Measurements from ENCODE around the gene LMO1.

GRCh38 chr11:8218409-8218808 is 45.3 kb downstream of the LMO1 start:
- no peak for TF ChIP-seq ZNF384 (IDR thresholded peaks at IDR 0.05)
- no peak for TF ChIP-seq ARNT (IDR thresholded peaks at IDR 0.05)
- TF ChIP-seq TARDBP (IDR thresholded peaks at IDR 0.05): no peak
- TF ChIP-seq L3MBTL2 (conservative IDR thresholded peaks at IDR 0.05): no peak
- no peak for TF ChIP-seq SUZ12 (IDR thresholded peaks at IDR 0.05)
- no peak for TF ChIP-seq ELF4 (IDR thresholded peaks at IDR 0.05)
- TF ChIP-seq NFRKB (IDR thresholded peaks at IDR 0.05): no peak
- TF ChIP-seq FOXA1 (IDR thresholded peaks at IDR 0.05): no peak
- no peak for TF ChIP-seq FOXM1 (IDR thresholded peaks at IDR 0.05; ENCODE audit: borderline replicate concordance)
- TF ChIP-seq SP1 (IDR thresholded peaks at IDR 0.05): no peak
- TF ChIP-seq FOXK2 (IDR thresholded peaks at IDR 0.05): no peak
- no peak for TF ChIP-seq BHLHE40 (IDR thresholded peaks at IDR 0.05; ENCODE audit: borderline replicate concordance)
- TF ChIP-seq PKNOX1 (IDR thresholded peaks at IDR 0.05): no peak
- no peak for TF ChIP-seq CTBP1 (IDR thresholded peaks at IDR 0.05; ENCODE audit: borderline replicate concordance)
